GM23338 (cell line): ENCODE results near the gene SRGAP1. TPM values are rescaled to one million over a fixed set of nuclear protein-coding genes. Genes with fewer than 3 reads are reported as not detected.
A peak's percentile ranks its signal among the peaks of the same experiment; 100 is the strongest.

Experiments used
- ATAC-seq: fragments of 200-7000 bp; cut with Tn5 transposase; 3 replicates; pipeline ENCODE4 v1.9.1; 2020
- DNase-seq: peaks from one replicate; pipeline ENCODE4 v3.0.0-alpha.2; 2015; ENCODE audit warnings: low spot score
- H2AFZ ChIP-seq: fragments of 200-600 bp; sonication (generic); 2 replicates; pipeline ENCODE4 v1.8.0; 2016; ENCODE audit warnings: antibody characterized with exemption, mild to moderate bottlenecking, moderate library complexity
- H3F3A ChIP-seq: fragments of 200-600 bp; sonication (generic); replicated peaks from 2 replicates; pipeline ENCODE4 v1.8.0; 2017; ENCODE audit warnings: antibody characterized with exemption, mixed run types, low read depth
- H3K27ac ChIP-seq: fragments of 200-600 bp; sonication (generic); 2 replicates; pipeline ENCODE4 v1.6.1; 2016; ENCODE audit warnings: low read depth
- H3K27me3 ChIP-seq: fragments of 200-600 bp; sonication (generic); 2 replicates; pipeline ENCODE4 v1.8.0; 2016; ENCODE audit warnings: mild to moderate bottlenecking, mixed run types, moderate library complexity; ENCODE audit not compliant: insufficient read depth
- H3K36me3 ChIP-seq: fragments of 200-600 bp; sonication (generic); 2 replicates; pipeline ENCODE4 v1.8.0; 2016; ENCODE audit warnings: mild to moderate bottlenecking; ENCODE audit not compliant: insufficient read depth
- H3K4me1 ChIP-seq: fragments of 200-600 bp; sonication (generic); 2 replicates; pipeline ENCODE4 v1.8.0; 2016; ENCODE audit warnings: mild to moderate bottlenecking, moderate library complexity; ENCODE audit not compliant: insufficient read depth
- H3K4me2 ChIP-seq: fragments of 200-600 bp; sonication (generic); 2 replicates; pipeline ENCODE4 v1.7.1; 2017; ENCODE audit warnings: mixed run types
- H3K4me3 ChIP-seq: fragments of 200-600 bp; sonication (generic); 2 replicates; pipeline ENCODE4 v1.6.1; 2016; ENCODE audit warnings: mixed run types
- H3K79me2 ChIP-seq: fragments of 200-600 bp; sonication (generic); replicated peaks from 2 replicates; pipeline ENCODE4 v1.8.0; 2017; ENCODE audit warnings: mild to moderate bottlenecking; ENCODE audit not compliant: insufficient read depth
- H3K9me2 ChIP-seq: fragments of 200-600 bp; sonication (generic); 2 replicates; pipeline ENCODE4 v1.8.0; 2017; ENCODE audit not compliant: insufficient read depth
- H4K20me1 ChIP-seq: fragments of 200-600 bp; sonication (generic); replicated peaks from 2 replicates; pipeline ENCODE4 v1.8.0; 2017; ENCODE audit warnings: mild to moderate bottlenecking; ENCODE audit not compliant: insufficient read depth
- H3K27ac Mint-ChIP-seq: 2 replicates; pipeline ENCODE4 v1.8.0; 2020; ENCODE audit warnings: inconsistent platforms, mild to moderate bottlenecking, moderate library complexity, mixed read lengths
- H3K27me3 Mint-ChIP-seq: 3 replicates; pipeline ENCODE4 v1.8.0; 2022; ENCODE audit warnings: low read depth, mild to moderate bottlenecking, moderate library complexity, mixed read lengths, inconsistent platforms; ENCODE audit not compliant: insufficient read depth, poor library complexity
- H3K36me3 Mint-ChIP-seq: 3 replicates; pipeline ENCODE4 v1.8.0; 2021; ENCODE audit warnings: low read depth, mild to moderate bottlenecking, inconsistent platforms, moderate library complexity, mixed read lengths
- H3K4me1 Mint-ChIP-seq: 3 replicates; pipeline ENCODE4 v1.8.0; 2020; ENCODE audit warnings: mild to moderate bottlenecking, inconsistent platforms, mixed read lengths
- H3K4me3 Mint-ChIP-seq: 3 replicates; pipeline ENCODE4 v1.8.0; 2021; ENCODE audit warnings: moderate library complexity, mild to moderate bottlenecking, inconsistent platforms, mixed read lengths
- H3K9me3 Mint-ChIP-seq: 3 replicates; pipeline ENCODE4 v1.8.0; 2020; ENCODE audit warnings: moderate library complexity, mild to moderate bottlenecking, inconsistent platforms, mixed read lengths
- CTCF ChIP-seq, 2 experiments: fragments of 200-600 bp in 1 of 2; sonication (generic) in 1 of 2; conservative IDR thresholded peaks; 2 replicates each; pipeline versions ENCODE4 v1.5.1 to v1.6.1; 2016 to 2017; ENCODE audit warnings: antibody characterized with exemption in 2 of 2, low read depth in 2 of 2, mild to moderate bottlenecking in 2 of 2, moderate library complexity in 1 of 2
- ETS1 ChIP-seq: IDR thresholded peaks from 2 replicates; pipeline ENCODE4 v1.6.1; 2016; ENCODE audit warnings: antibody characterized with exemption
- EZH2phosphoT487 ChIP-seq: fragments of 200-600 bp; sonication (generic); IDR thresholded peaks from one replicate; pipeline ENCODE4 v1.8.1; 2018; ENCODE audit warnings: antibody characterized with exemption; ENCODE audit not compliant: unreplicated experiment
- POLR2AphosphoS5 ChIP-seq: IDR thresholded peaks from 2 replicates; pipeline ENCODE4 v1.6.1; 2016; ENCODE audit warnings: antibody characterized with exemption, low read depth
- REST ChIP-seq: IDR thresholded peaks from one replicate; pipeline ENCODE4 v1.6.1; 2018; ENCODE audit warnings: antibody characterized with exemption; ENCODE audit not compliant: unreplicated experiment
- ZNF114 ChIP-seq: fragments of 250-450 bp; sonication (Bioruptor Pico); IDR thresholded peaks from 2 replicates; pipeline ENCODE4 v1.5.0; 2020; ENCODE audit warnings: mild to moderate bottlenecking, moderate library complexity
- ZNF331 ChIP-seq: fragments of 250-450 bp; sonication (Bioruptor Pico); IDR thresholded peaks from 2 replicates; pipeline ENCODE4 v1.5.0; 2020; ENCODE audit warnings: low read depth, mild to moderate bottlenecking, moderate library complexity
- ZNF462 ChIP-seq: fragments of 250-450 bp; sonication (Bioruptor Pico); IDR thresholded peaks from 2 replicates; pipeline ENCODE4 v1.5.0; 2020; ENCODE audit warnings: mild to moderate bottlenecking, moderate library complexity
- polyA plus RNA-seq: library from polyadenylated mRNA; unstranded; fragments of >200 nt; fragmentation: Nextera tagmentation; extraction: Ambion mirVana; gene quantifications from 2 replicates; pipeline ENCODE4 v1.2.1, GENCODE V29; 2016
- total RNA-seq: library from RNA; depleted of rRNA; stranded (reverse); fragments of >200 nt; shearing (Covaris generic); gene quantifications from 2 replicates; pipeline ENCODE4 v1.2.3, GENCODE V29; 2014

SRGAP1 gene
- total and polyA plus RNA-seq, 2 experiments from 2014 or later: 6.1 to 8.1 TPM

- no peak overlapping the region for H3K4me3 ChIP-seq
- peaks cover 2% of the 10 kb centered on the region for H3K27me3 Mint-ChIP-seq
- DNase-seq (no peak), ATAC-seq (no peak)
- no peak overlapping the region for H3K27ac ChIP-seq
- no peaks in the 10 kb centered on the region for H3K36me3 ChIP-seq
- H3K4me1 Mint-ChIP-seq: peaks cover 34% of the 10 kb centered on the region
- no peaks in the 10 kb centered on the region for H3K36me3 Mint-ChIP-seq
- no peaks in the 10 kb centered on the region for H4K20me1 ChIP-seq
- 0 out of 2 replicates have a peak, but pooled peaks cover 4% of the 10 kb centered on the region for H3K9me2 ChIP-seq
- no peaks in the 10 kb centered on the region for H3F3A ChIP-seq
- H3K27me3 ChIP-seq: no peaks in the 10 kb centered on the region
- H3K4me3 Mint-ChIP-seq: no peak overlapping the region
- no peaks in the 10 kb centered on the region for H3K79me2 ChIP-seq
- H3K27ac Mint-ChIP-seq: peak overlapping the region; percentile 45; the same call in 1 of the 2 replicates
- H3K9me3 Mint-ChIP-seq: no peaks in the 10 kb centered on the region
- H2AFZ ChIP-seq: no peak overlapping the region
- no peak for TF ChIP-seq POLR2AphosphoS5
- no peak for TF ChIP-seq EZH2phosphoT487
- no peak for TF ChIP-seq REST
- TF ChIP-seq ZNF331 (CRISPR knock-in tag): no peak
- no peak overlapping the region for H3K4me2 ChIP-seq
- peaks cover 22% of the 10 kb centered on the region for H3K4me1 ChIP-seq
These were observed 97.4 kb downstream of the SRGAP1 start for GRCh38 chr12:63941879-63942278.

GRCh38 chr12:63942464-63943241, 98.2 kb downstream of the SRGAP1 start:
- no peaks in the 10 kb centered on the region for H4K20me1 ChIP-seq
- no peak overlapping the region for H3K4me2 ChIP-seq
- no peak overlapping the region for H3K4me3 ChIP-seq
- no peaks in the 10 kb centered on the region for H3K27me3 ChIP-seq
- Mint-ChIP-seq H3K27ac (no peak overlapping the region; the same call in 1 of the 2 replicates), H3K4me3 (no peak overlapping the region), H3K4me1 (peaks cover 34% of the 10 kb centered on the region), H3K36me3 (no peaks in the 10 kb centered on the region), H3K27me3 (peaks cover 2% of the 10 kb centered on the region), H3K9me3 (no peaks in the 10 kb centered on the region)
- no peaks in the 10 kb centered on the region for H3K36me3 ChIP-seq
- H3K4me1 ChIP-seq: peaks cover 22% of the 10 kb centered on the region
- DNase-seq: no peak
- H3F3A ChIP-seq: no peaks in the 10 kb centered on the region
- H2AFZ ChIP-seq: no peak overlapping the region
- 0 out of 2 replicates have a peak, but pooled peaks cover 4% of the 10 kb centered on the region for H3K9me2 ChIP-seq
- ATAC-seq: no peak
- H3K27ac ChIP-seq: no peak overlapping the region
- no peaks in the 10 kb centered on the region for H3K79me2 ChIP-seq
- no peak for TF ChIP-seq CTCF (conservative IDR thresholded peaks at IDR 0.05; ENCODE audit: low read depth in 2 of 2)
- TF ChIP-seq ZNF114 (CRISPR knock-in tag): no peak
- TF ChIP-seq ETS1: no peak
- TF ChIP-seq ZNF462: no peak
